Coronary artery (tissue), 2 donors: ENCODE data around the gene EAF1.
"Not testable (repeated sequence)": the region's sequence is repeated elsewhere in the genome, so short reads cannot be mapped to it uniquely, and the experiment has no call there.

ENCODE experiments used
- DNase-seq: peaks from one replicate; pipeline ENCODE4 v3.0.0-alpha.2; 2017; ENCODE audit warnings: low spot score
- H3K27ac ChIP-seq, 2 donors: fragments of 200-600 bp; sonication (generic); one replicate each; pipeline ENCODE4 v1.5.1; 2016 to 2019
- H3K4me3 ChIP-seq: fragments of 200-600 bp; sonication (generic); 2 replicates; pipeline ENCODE4 v1.5.1; 2016; ENCODE audit warnings: mild to moderate bottlenecking, moderate library complexity
- CTCF ChIP-seq: fragments of 200-600 bp; sonication (generic); IDR thresholded peaks from one replicate; pipeline ENCODE4 v1.5.1; 2019; ENCODE audit warnings: antibody characterized with exemption

Gene EAF1

GRCh38 chr3:15471861-15472260 lies 44.5 kb downstream of the EAF1 start:
- Histone ChIP-seq H3K27ac (no peak overlapping the region), H3K4me3 (no peak overlapping the region)
- DNase-seq: no peak
- no peak for TF ChIP-seq CTCF

- no peak for TF ChIP-seq CTCF
- no peak for DNase-seq
Measured at GRCh38 chr3:15475161-15475560, 47.8 kb downstream of the EAF1 start.

GRCh38 chr3:15476378-15476777 lies 49.0 kb downstream of the EAF1 start:
- TF ChIP-seq CTCF: no peak
- Histone ChIP-seq H3K27ac (no peak overlapping the region), H3K4me3 (no peak overlapping the region)
- DNase-seq: no peak

More at GRCh38 chr3:15475161-15475560, 47.8 kb downstream of the EAF1 start:
- Histone ChIP-seq H3K27ac (no peak overlapping the region), H3K4me3 (no peak overlapping the region)

- TF ChIP-seq CTCF: no peak
- H3K27ac ChIP-seq: no peak overlapping the region
- DNase-seq: no peak
- no peak overlapping the region for H3K4me3 ChIP-seq
Measured at GRCh38 chr3:15477951-15478639, 50.7 kb downstream of the EAF1 start.

GRCh38 chr3:15478640-15478979 lies 51.2 kb downstream of the EAF1 start:
- DNase-seq: no peak
- Histone ChIP-seq H3K27ac (no peak overlapping the region), H3K4me3 (no peak overlapping the region)
- no peak for TF ChIP-seq CTCF

- no peak overlapping the region for H3K4me3 ChIP-seq
- DNase-seq: no peak
- H3K27ac ChIP-seq: no peak overlapping the region
- no peak for TF ChIP-seq CTCF
Measured at GRCh38 chr3:15479400-15480224, 52.2 kb downstream of the EAF1 start.

- not testable (repeated sequence) for H3K27ac ChIP-seq, DNase-seq, H3K4me3 ChIP-seq
Measured at GRCh38 chr3:15484551-15484950, 57.2 kb downstream of the EAF1 start.
